GM12878 (cell line): ENCODE results near the gene CCL7. TPM values are rescaled to one million over a fixed set of nuclear protein-coding genes. Genes with fewer than 3 reads are reported as not detected.
A peak's percentile ranks its signal among the peaks of the same experiment; 100 is the strongest.

Experiments used
- ATAC-seq: fragments of 200-7000 bp; cut with Tn5 transposase; 3 replicates; pipeline ENCODE4 v1.9.1; 2020; ENCODE audit warnings: mild to moderate bottlenecking, moderate library complexity
- BruUV-seq: library from RNA; stranded (reverse); fragments of 400-500 nt; replicated peaks from 2 replicates; lab custom pipeline; 2021; lab: Mats Ljungman, UMichigan
- CTCF ChIA-PET: fragments of 300-600 bp; sonication (Branson Sonifier 250); formaldehyde crosslinking; extraction: SDS; loops from one replicate; lab custom pipeline; 2021; ENCODE audit warnings: inconsistent platforms; lab: Yijun Ruan, JAX
- POLR2A ChIA-PET: fragments of 350-600 bp; formaldehyde crosslinking; extraction: SDS; loops from one replicate; lab custom pipeline; 2021; ENCODE audit warnings: inconsistent platforms; lab: Charles Lee
- RAD21 ChIA-PET: fragments of 300-600 bp; sonication (Branson Sonifier 250); formaldehyde crosslinking; loops from one replicate; lab custom pipeline; 2023; ENCODE audit warnings: antibody characterized with exemption; ENCODE audit not compliant: unreplicated experiment; lab: Charles Lee
- SMC1A ChIA-PET: fragments of 300-600 bp; sonication (Branson Sonifier 250); formaldehyde crosslinking; loops from one replicate; lab custom pipeline; 2023; ENCODE audit not compliant: unreplicated experiment, uncharacterized antibody; lab: Charles Lee
- DNase-seq: peaks from one replicate; pipeline ENCODE4 v3.0.0-alpha.2; 2011; ENCODE audit warnings: low read depth, low spot score
- FAIRE-seq: peaks from 3 replicates; lab custom pipeline; 2011; peaks lifted over from hg19 to GRCh38; lab: Jason Lieb, UNC
- H2AFZ ChIP-seq: 2 replicates; pipeline ENCODE4 v1.6.0; 2011; ENCODE audit warnings: low read depth, low read length, control low read depth; ENCODE audit not compliant: control insufficient read depth
- H3K27ac ChIP-seq: 2 replicates; pipeline ENCODE4 v1.5.1; 2011; ENCODE audit warnings: control low read depth; ENCODE audit not compliant: control insufficient read depth, insufficient read depth
- H3K27me3 ChIP-seq, 2 experiments: replicated peaks in 1 of 2; 2 replicates each; pipeline versions ENCODE4 v1.6.0 to v1.6.1; 2011; ENCODE audit warnings: low read length in 1 of 2; ENCODE audit not compliant: control insufficient read depth in 2 of 2, insufficient read depth in 2 of 2
- H3K36me3 ChIP-seq, 2 experiments: 2 replicates each; pipeline ENCODE4 v1.5.1; 2011; ENCODE audit warnings: low read length in 1 of 2; ENCODE audit not compliant: control insufficient read depth in 2 of 2, insufficient read depth in 2 of 2
- H3K4me1 ChIP-seq: 2 replicates; pipeline ENCODE4 v1.6.1; 2011; ENCODE audit warnings: mild to moderate bottlenecking, low read length, moderate library complexity, mixed read lengths; ENCODE audit not compliant: control insufficient read depth, insufficient read depth
- H3K4me2 ChIP-seq: 2 replicates; pipeline ENCODE4 v1.6.0; 2011; ENCODE audit warnings: control low read depth; ENCODE audit not compliant: control insufficient read depth, insufficient read depth
- H3K4me3 ChIP-seq: fragments of 200-600 bp; sonication (generic); 2 replicates; pipeline ENCODE4 v1.5.1; 2016
- H3K79me2 ChIP-seq: 2 replicates; pipeline ENCODE4 v1.6.0; 2011; ENCODE audit warnings: low read length; ENCODE audit not compliant: control insufficient read depth, insufficient read depth
- H3K9ac ChIP-seq: 2 replicates; pipeline ENCODE4 v1.8.0; 2011; ENCODE audit warnings: low read length, control low read depth, mixed read lengths; ENCODE audit not compliant: control insufficient read depth, insufficient read depth
- H3K9me3 ChIP-seq: replicated peaks from 3 replicates; pipeline ENCODE4 v1.5.1; 2011; ENCODE audit warnings: mild to moderate bottlenecking, low read length; ENCODE audit not compliant: control insufficient read depth, insufficient read depth
- H4K20me1 ChIP-seq: 2 replicates; pipeline ENCODE4 v1.6.0; 2011; ENCODE audit not compliant: control insufficient read depth, insufficient read depth
- ATF7 ChIP-seq: fragments of 450-650 bp; IDR thresholded peaks from 2 replicates; pipeline ENCODE4 v1.6.1; 2016; ENCODE audit warnings: low read depth, mild to moderate bottlenecking
- E4F1 ChIP-seq: fragments of 450-650 bp; IDR thresholded peaks from 2 replicates; pipeline ENCODE4 v1.6.1; 2018; ENCODE audit warnings: borderline replicate concordance, mild to moderate bottlenecking; ENCODE audit not compliant: partially characterized antibody
- EGR1 ChIP-seq, 2 experiments: IDR thresholded peaks; 1 replicate in 1 of 2; 2 replicates in 1 of 2; pipeline ENCODE4 v1.6.1; 2011 to 2012; ENCODE audit warnings: low read depth in 2 of 2, low read length in 2 of 2, borderline replicate concordance in 1 of 2, mild to moderate bottlenecking in 1 of 2, moderate library complexity in 1 of 2
- ELK1 ChIP-seq: IDR thresholded peaks from 2 replicates; pipeline ENCODE4 v1.6.1; 2012; ENCODE audit warnings: low read depth, low read length, improper control_type of control experiment
- ESRRA ChIP-seq: IDR thresholded peaks from 2 replicates; pipeline ENCODE4 v1.6.1; 2012; ENCODE audit warnings: mild to moderate bottlenecking, low read length, improper control_type of control experiment
- FOXM1 ChIP-seq: IDR thresholded peaks from 2 replicates; pipeline ENCODE4 v1.6.1; 2012; ENCODE audit warnings: low read depth, mild to moderate bottlenecking, inconsistent platforms, low read length, moderate library complexity
- IKZF1 ChIP-seq: fragments of 450-650 bp; conservative IDR thresholded peaks from 2 replicates; pipeline ENCODE4 v1.6.1; 2017; ENCODE audit warnings: antibody characterized with exemption, mild to moderate bottlenecking
- JUNB ChIP-seq: IDR thresholded peaks from 2 replicates; pipeline ENCODE4 v1.6.1; 2016; ENCODE audit warnings: antibody characterized with exemption, mild to moderate bottlenecking
- LARP7 ChIP-seq: fragments of 450-650 bp; IDR thresholded peaks from 2 replicates; pipeline ENCODE4 v1.6.1; 2017; ENCODE audit warnings: mild to moderate bottlenecking
- MTA2 ChIP-seq: fragments of 450-650 bp; IDR thresholded peaks from 2 replicates; pipeline ENCODE4 v1.6.1; 2016; ENCODE audit warnings: low read depth, mild to moderate bottlenecking, moderate library complexity
- MTA3 ChIP-seq: IDR thresholded peaks from 2 replicates; pipeline ENCODE4 v1.6.1; 2012; ENCODE audit warnings: low read length, inconsistent platforms, borderline replicate concordance
- NFYA ChIP-seq: IDR thresholded peaks from 2 replicates; pipeline ENCODE4 v1.6.1; 2011; ENCODE audit warnings: low read depth, mild to moderate bottlenecking, low read length, improper control_type of control experiment, borderline replicate concordance
- PAX5 ChIP-seq: IDR thresholded peaks from 2 replicates; pipeline ENCODE4 v1.6.1; 2011; ENCODE audit warnings: low read depth, low read length, borderline replicate concordance
- RELA ChIP-seq: fragments of 450-650 bp; IDR thresholded peaks from 2 replicates; pipeline ENCODE4 v1.8.0; 2014; ENCODE audit warnings: borderline replicate concordance; ENCODE audit not compliant: partially characterized antibody
- RUNX3 ChIP-seq: IDR thresholded peaks from 2 replicates; pipeline ENCODE4 v1.6.1; 2012; ENCODE audit warnings: low read length, inconsistent platforms
- SMAD5 ChIP-seq: IDR thresholded peaks from 2 replicates; pipeline ENCODE4 v1.6.1; 2016; ENCODE audit warnings: antibody characterized with exemption, low read depth
- SMC3 ChIP-seq: IDR thresholded peaks from 2 replicates; pipeline ENCODE4 v1.6.1; 2011; ENCODE audit warnings: low read length, improper control_type of control experiment, borderline replicate concordance
- SPI1 ChIP-seq: IDR thresholded peaks from 2 replicates; pipeline ENCODE4 v1.6.1; 2011; ENCODE audit warnings: low read depth, mild to moderate bottlenecking, low read length, moderate library complexity, borderline replicate concordance; ENCODE audit not compliant: insufficient read depth
- SRF ChIP-seq, 2 experiments: IDR thresholded peaks; 2 replicates each; pipeline ENCODE4 v1.6.1; 2011; ENCODE audit warnings: low read depth in 2 of 2, low read length in 2 of 2, mild to moderate bottlenecking in 1 of 2, moderate library complexity in 1 of 2
- TBL1XR1 ChIP-seq: IDR thresholded peaks from 2 replicates; pipeline ENCODE4 v1.6.1; 2012; ENCODE audit warnings: low read depth, low read length, improper control_type of control experiment
- TCF7 ChIP-seq: IDR thresholded peaks from 2 replicates; pipeline ENCODE4 v1.6.1; 2014; ENCODE audit warnings: antibody characterized with exemption, borderline replicate concordance
- ZNF217 ChIP-seq: fragments of 450-650 bp; IDR thresholded peaks from 2 replicates; pipeline ENCODE4 v1.6.1; 2017; ENCODE audit warnings: antibody characterized with exemption, mild to moderate bottlenecking
- WGBS: methylation state at CpG from one replicate; pipeline ENCODE4 v1.1.6; 2016; ENCODE audit warnings: low lambda C conversion rate; ENCODE audit not compliant: insufficient replicate concordance, insufficient coverage; ENCODE audit errors: missing lambda C conversion rate; 5-methylcytosine and 5-hydroxymethylcytosine counted together
- in situ Hi-C: fragments of 300-500 bp; cut with MboI; formaldehyde crosslinking; loops from 9 replicates; pipeline ENCODE4 v1.14.3; 2018; ENCODE audit warnings: mixed read lengths
- intact Hi-C: fragments of 100-400 bp; cut with micrococcal nuclease; formaldehyde crosslinking; loops from one replicate; pipeline ENCODE4 v1.14.2; 2022; ENCODE audit not compliant: unreplicated experiment
- polyA plus RNA-seq, 11 experiments: library from polyadenylated mRNA; depleted of rRNA in 4 of 11; unstranded in 6 of 11; stranded (reverse) in 5 of 11; fragments of >200 nt; fragmentation: Nextera tagmentation in 4 of 11; fragmentation: Illumina TruSeq in 1 of 11; extraction: Ambion mirVana in 4 of 11; extraction: Trizol in 1 of 11; gene quantifications; 1 replicate in 1 of 11; 2 replicates in 10 of 11; pipeline versions ENCODE4 v1.2.1 to v1.2.3, GENCODE V29; 2011 to 2016; ENCODE audit warnings: inconsistent platforms in 2 of 11, missing spikeins in 2 of 11, low read depth in 1 of 11
- total RNA-seq, 4 experiments: library from RNA; depleted of rRNA in 3 of 4; stranded (reverse); fragments of >200 nt in 3 of 4; fragmentation: Illumina TruSeq in 1 of 4; extraction: Trizol in 1 of 4; gene quantifications; 2 replicates each; pipeline versions ENCODE4 v1.2.1 to v1.2.3, GENCODE V29; 2013 to 2021

CCL7 gene
- total and polyA plus RNA-seq, 10 of the 15 experiments (the other 5 are each of a cell fraction or from before 2014, with no cell fraction given), result not detected

GRCh38 chr17:34242587-34243363 is 27.2 kb upstream of the CCL7 start:
- peak; percentile 90 for ATAC-seq
- no peaks in the 10 kb centered on the region; a peak in 1 of 4 replicates for H3K27me3 ChIP-seq
- no peak overlapping the region for H3K27ac ChIP-seq
- POLR2A ChIA-PET, result no interaction called here
- no TSS peak for BruUV-seq
- no peaks in the 10 kb centered on the region for H4K20me1 ChIP-seq
- no peaks in the 10 kb centered on the region for H3K79me2 ChIP-seq
- peak overlapping the region; percentile 64 for H3K4me2 ChIP-seq
- SMC1A ChIA-PET, result no interaction called here
- in situ Hi-C loops (no loop called here), intact Hi-C loops (loop anchor here (5.0 kb wide), 1 partner anchor 40 kb away; no protein-coding TSS in a partner anchor)
- no peak overlapping the region for H3K9ac ChIP-seq
- H3K4me3 ChIP-seq, result no peak overlapping the region
- H3K9me3 ChIP-seq, result no peaks in the 10 kb centered on the region; the same call in 2 of the 3 replicates
- CTCF ChIA-PET, result interaction anchor here (1.0 to 2.2 kb wide), 2 partner anchors 118 to 119 kb away, joined by 3 to 9 read pairs; no protein-coding TSS in a partner anchor
- peak; percentile 7 for DNase-seq
- peak; percentile 91 for FAIRE-seq
- H3K4me1 ChIP-seq, result peaks cover 23% of the 10 kb centered on the region
- no peaks in the 10 kb centered on the region for H3K36me3 ChIP-seq
- 15% methylated on average over 8 of the region's 8 CpGs for WGBS
- RAD21 ChIA-PET, result no interaction called here
- no peak overlapping the region for H2AFZ ChIP-seq
- TF ChIP-seq RUNX3, result peak; percentile 61
- TF ChIP-seq ZNF217, result no peak
- no peak for TF ChIP-seq RELA
- TF ChIP-seq MTA2, result peak; percentile 14; the same call in 1 of the 2 replicates
- no peak for TF ChIP-seq MTA3
- TF ChIP-seq SRF (IDR thresholded peaks at IDR 0.05; ENCODE audit: low read depth in 2 of 2, low read length in 2 of 2), result peak; percentile 74 to 92
- TF ChIP-seq EGR1 (IDR thresholded peaks at IDR 0.05; ENCODE audit: borderline replicate concordance in 1 of 2, low read depth in 2 of 2, low read length in 2 of 2), result no peak
- no peak for TF ChIP-seq ATF7
- TF ChIP-seq SMC3, result no peak
- TF ChIP-seq SMAD5, result no peak
- peak; percentile 62 for TF ChIP-seq IKZF1
- TF ChIP-seq E4F1, result no peak
- TF ChIP-seq NFYA, result no peak
- no peak for TF ChIP-seq PAX5
- no peak for TF ChIP-seq JUNB
- no peak for TF ChIP-seq LARP7
- no peak for TF ChIP-seq TBL1XR1
- TF ChIP-seq ESRRA, result no peak
- TF ChIP-seq FOXM1, result no peak
- TF ChIP-seq SPI1, result no peak; the same call in 1 of the 2 replicates
- peak; percentile 58; the same call in 1 of the 2 replicates for TF ChIP-seq ELK1
- TF ChIP-seq TCF7, result no peak
